Measurements from ENCODE around the gene SPECC1L.

SPECC1L gene

GRCh38 chr22:24408630-24409029 is 138.0 kb downstream of the SPECC1L start:
- DNase-seq (ENCODE audit: low spot score), result no peak
- TF ChIP-seq, protein P1, sequence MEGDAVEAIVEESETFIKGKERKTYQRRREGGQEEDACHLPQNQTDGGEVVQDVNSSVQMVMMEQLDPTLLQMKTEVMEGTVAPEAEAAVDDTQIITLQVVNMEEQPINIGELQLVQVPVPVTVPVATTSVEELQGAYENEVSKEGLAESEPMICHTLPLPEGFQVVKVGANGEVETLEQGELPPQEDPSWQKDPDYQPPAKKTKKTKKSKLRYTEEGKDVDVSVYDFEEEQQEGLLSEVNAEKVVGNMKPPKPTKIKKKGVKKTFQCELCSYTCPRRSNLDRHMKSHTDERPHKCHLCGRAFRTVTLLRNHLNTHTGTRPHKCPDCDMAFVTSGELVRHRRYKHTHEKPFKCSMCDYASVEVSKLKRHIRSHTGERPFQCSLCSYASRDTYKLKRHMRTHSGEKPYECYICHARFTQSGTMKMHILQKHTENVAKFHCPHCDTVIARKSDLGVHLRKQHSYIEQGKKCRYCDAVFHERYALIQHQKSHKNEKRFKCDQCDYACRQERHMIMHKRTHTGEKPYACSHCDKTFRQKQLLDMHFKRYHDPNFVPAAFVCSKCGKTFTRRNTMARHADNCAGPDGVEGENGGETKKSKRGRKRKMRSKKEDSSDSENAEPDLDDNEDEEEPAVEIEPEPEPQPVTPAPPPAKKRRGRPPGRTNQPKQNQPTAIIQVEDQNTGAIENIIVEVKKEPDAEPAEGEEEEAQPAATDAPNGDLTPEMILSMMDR (IDR thresholded peaks at IDR 0.05; ENCODE audit: extremely low read depth, insufficient read depth, missing control alignments), result no peak
- in situ Hi-C loops (cut with MboI; ENCODE audit: low pct_unique_long_range_greater_than_20kb, low sequenced_read_pairs, unreplicated experiment), result no loop called here

- DNase-seq (ENCODE audit: low spot score), result no peak
- in situ Hi-C loops (cut with MboI; ENCODE audit: low pct_unique_long_range_greater_than_20kb, low sequenced_read_pairs, unreplicated experiment), result no loop called here
- TF ChIP-seq, protein P1 (IDR thresholded peaks at IDR 0.05; ENCODE audit: extremely low read depth, insufficient read depth, missing control alignments), result no peak
Measured at GRCh38 chr22:24409707-24410106, 139.1 kb downstream of the SPECC1L start.

DNA sequence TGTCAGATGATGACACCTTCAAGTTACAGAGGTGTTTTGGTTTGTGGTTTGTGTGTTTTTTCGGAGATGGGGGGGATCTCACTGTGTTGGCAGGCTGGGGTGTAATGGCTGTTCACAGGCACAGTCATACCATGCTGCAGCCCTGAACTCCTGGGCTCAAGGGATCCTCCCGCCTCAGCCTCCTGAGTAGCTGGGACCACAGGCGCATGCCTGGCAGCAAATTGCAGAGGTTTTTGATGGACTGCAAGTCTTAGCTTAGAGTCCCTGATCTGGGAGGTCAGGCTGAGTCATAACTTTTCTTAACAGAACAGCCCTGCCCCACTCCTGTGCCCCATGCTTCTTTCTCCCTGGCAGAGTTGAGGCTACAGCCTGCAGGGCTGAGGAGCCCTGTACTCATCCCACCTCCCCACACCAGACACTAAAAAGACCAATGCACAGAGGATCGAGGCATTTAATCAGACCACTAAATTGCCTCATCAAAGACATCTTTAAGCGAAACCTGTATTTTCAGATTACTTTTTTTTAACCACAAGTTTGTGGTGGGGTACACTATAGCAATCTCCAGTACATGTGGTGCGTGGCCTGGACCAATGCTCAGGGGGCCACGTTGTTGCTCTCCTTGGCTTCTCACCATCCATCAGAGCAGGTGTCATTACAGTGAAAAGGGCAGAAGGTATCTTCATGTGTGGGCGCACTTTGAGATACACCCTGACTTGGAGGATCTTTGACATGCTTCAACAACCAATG is 139.7 kb downstream of the SPECC1L start:
- TF ChIP-seq, protein P1 (IDR thresholded peaks at IDR 0.05; ENCODE audit: extremely low read depth, insufficient read depth, missing control alignments), result no peak
- in situ Hi-C loops (cut with MboI; ENCODE audit: low pct_unique_long_range_greater_than_20kb, low sequenced_read_pairs, unreplicated experiment), result no loop called here
- peak; percentile 29 for DNase-seq (ENCODE audit: low spot score)

- DNase-seq (ENCODE audit: low spot score), result no peak
- TF ChIP-seq, protein P1 (IDR thresholded peaks at IDR 0.05; ENCODE audit: extremely low read depth, insufficient read depth, missing control alignments), result no peak
- in situ Hi-C loops (cut with MboI; ENCODE audit: low pct_unique_long_range_greater_than_20kb, low sequenced_read_pairs, unreplicated experiment), result no loop called here
Measured at GRCh38 chr22:24411256-24412004, 140.8 kb downstream of the SPECC1L start.

GRCh38 chr22:24412274-24412673 is 141.6 kb downstream of the SPECC1L start:
- DNase-seq (ENCODE audit: low spot score), result no peak
- in situ Hi-C loops (cut with MboI; ENCODE audit: low pct_unique_long_range_greater_than_20kb, low sequenced_read_pairs, unreplicated experiment), result no loop called here
- TF ChIP-seq, protein P1 (IDR thresholded peaks at IDR 0.05; ENCODE audit: extremely low read depth, insufficient read depth, missing control alignments), result no peak

DNA sequence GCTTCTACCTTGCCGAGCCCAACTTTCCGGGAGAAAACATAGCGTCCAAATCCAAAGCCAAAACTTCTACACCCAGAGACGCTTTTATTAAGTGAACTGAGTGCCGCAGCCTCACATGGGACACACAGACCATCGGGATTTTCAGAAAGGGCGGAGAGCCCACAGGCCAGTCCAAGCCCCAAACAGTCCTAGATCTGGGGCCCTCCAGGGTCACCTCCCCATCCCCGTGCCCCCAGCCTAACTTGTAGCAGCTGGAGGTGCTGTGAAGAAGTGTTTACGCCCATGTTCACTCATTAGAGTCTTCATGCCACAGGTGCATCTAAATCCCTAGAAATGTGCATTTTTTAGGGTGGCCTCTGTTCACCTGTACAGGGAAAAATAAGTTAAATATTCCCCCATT is 142.6 kb downstream of the SPECC1L start:
- in situ Hi-C loops (cut with MboI; ENCODE audit: low pct_unique_long_range_greater_than_20kb, low sequenced_read_pairs, unreplicated experiment), result no loop called here
- TF ChIP-seq, protein P1 (IDR thresholded peaks at IDR 0.05; ENCODE audit: extremely low read depth, insufficient read depth, missing control alignments), result no peak
- DNase-seq (ENCODE audit: low spot score), result no peak
